ENCODE data around the gene DEFB113. TPM values are rescaled to one million over a fixed set of nuclear protein-coding genes. Genes with fewer than 3 reads are reported as not detected.

The DEFB113 gene
- total RNA-seq, 1 donor, result not detected

- no peak overlapping the region for H3K4me3 ChIP-seq (ENCODE audit: low read depth, low read length)
- DNase-seq (ENCODE audit: low read depth), result no peak
- TF ChIP-seq CTCF (IDR thresholded peaks at IDR 0.05; ENCODE audit: insufficient read depth, low read length), result no peak
These were observed 29.4 kb downstream of the DEFB113 start for GRCh38 chr6:49939993-49940498.

- H3K4me3 ChIP-seq (ENCODE audit: low read depth, low read length), result no peak overlapping the region
- no peak for TF ChIP-seq CTCF (IDR thresholded peaks at IDR 0.05; ENCODE audit: insufficient read depth, low read length)
- DNase-seq (ENCODE audit: low read depth), result no peak
These were observed 31.6 kb downstream of the DEFB113 start for GRCh38 chr6:49937811-49938210.

GRCh38 chr6:49937017-49937416 lies 32.4 kb downstream of the DEFB113 start:
- TF ChIP-seq CTCF (IDR thresholded peaks at IDR 0.05; ENCODE audit: insufficient read depth, low read length), result no peak

GRCh38 chr6:49935387-49935786 lies 34.0 kb downstream of the DEFB113 start:
- no peak overlapping the region for H3K4me3 ChIP-seq (ENCODE audit: low read depth, low read length)
- TF ChIP-seq CTCF (IDR thresholded peaks at IDR 0.05; ENCODE audit: insufficient read depth, low read length), result no peak
- DNase-seq (ENCODE audit: low read depth), result no peak

More at GRCh38 chr6:49937017-49937416, 32.4 kb downstream of the DEFB113 start:
- no peak overlapping the region for H3K4me3 ChIP-seq (ENCODE audit: low read depth, low read length)
- no peak for DNase-seq (ENCODE audit: low read depth)

- no peak for TF ChIP-seq CTCF (IDR thresholded peaks at IDR 0.05; ENCODE audit: insufficient read depth, low read length)
- DNase-seq (ENCODE audit: low read depth), result no peak
- H3K4me3 ChIP-seq (ENCODE audit: low read depth, low read length), result no peak overlapping the region
These were observed 34.7 kb downstream of the DEFB113 start for GRCh38 chr6:49934770-49935169.

GRCh38 chr6:49933526-49933925 lies 35.9 kb downstream of the DEFB113 start:
- TF ChIP-seq CTCF (IDR thresholded peaks at IDR 0.05; ENCODE audit: insufficient read depth, low read length), result no peak
- no peak overlapping the region for H3K4me3 ChIP-seq (ENCODE audit: low read depth, low read length)
- DNase-seq (ENCODE audit: low read depth), result no peak

GRCh38 chr6:49929340-49929739 lies 40.1 kb downstream of the DEFB113 start:
- H3K4me3 ChIP-seq (ENCODE audit: low read depth, low read length), result no peak overlapping the region
- no peak for DNase-seq (ENCODE audit: low read depth)
- TF ChIP-seq CTCF (IDR thresholded peaks at IDR 0.05; ENCODE audit: insufficient read depth, low read length), result no peak
